Cerebellar cortex (tissue), 1 donor: ENCODE results near the gene PPM1J.
"Not testable (repeated sequence)": the region's sequence is repeated elsewhere in the genome, so short reads cannot be mapped to it uniquely, and the experiment has no call there.

Source experiments
- DNase-seq: peaks from one replicate; pipeline ENCODE4 v3.0.0-alpha.2; 2015; ENCODE audit warnings: low spot score

Gene PPM1J

GRCh38 chr1:112715264-112716053 lies at the start of gene PPM1J:
TSS of gene PPM1J (minus strand) at chr1:112715332. CDS start at chr1:112715301, 31 bp downstream.
- DNase-seq = peak; percentile 88

- DNase-seq = no peak
These were observed 47.7 kb upstream of the PPM1J start for GRCh38 chr1:112762541-112763500.

GRCh38 chr1:112761714-112762480 lies 46.8 kb upstream of the PPM1J start:
- no peak for DNase-seq

GRCh38 chr1:112759228-112759627 lies 44.1 kb upstream of the PPM1J start:
- DNase-seq = no peak

GRCh38 chr1:112754116-112754628 lies 39.0 kb upstream of the PPM1J start:
- DNase-seq = no peak

- DNase-seq = no peak
These were observed 33.3 kb upstream of the PPM1J start for GRCh38 chr1:112748396-112748795.

GRCh38 chr1:112744009-112744578 lies 29.0 kb upstream of the PPM1J start:
- DNase-seq = no peak

GRCh38 chr1:112743174-112744008 lies 28.3 kb upstream of the PPM1J start:
- DNase-seq = no peak

- DNase-seq = no peak
These were observed 22.4 kb upstream of the PPM1J start for GRCh38 chr1:112737573-112737972.

GRCh38 chr1:112735752-112736151 lies 20.6 kb upstream of the PPM1J start:
- no peak for DNase-seq

GRCh38 chr1:112731451-112731850 lies 16.3 kb upstream of the PPM1J start:
- no peak for DNase-seq

- no peak for DNase-seq
These were observed 14.8 kb upstream of the PPM1J start for GRCh38 chr1:112729909-112730308.

GRCh38 chr1:112729011-112729410 lies 13.9 kb upstream of the PPM1J start:
- not testable (repeated sequence) for DNase-seq

GRCh38 chr1:112728306-112728971 lies 13.3 kb upstream of the PPM1J start:
- not testable (repeated sequence) for DNase-seq

- DNase-seq = no peak
These were observed 12.6 kb upstream of the PPM1J start for GRCh38 chr1:112727716-112728115.

GRCh38 chr1:112724240-112724639 lies 9.1 kb upstream of the PPM1J start:
- DNase-seq = not testable (repeated sequence)

- DNase-seq = no peak
These were observed 8.3 kb upstream of the PPM1J start for GRCh38 chr1:112723511-112723839.

GRCh38 chr1:112722601-112723510 lies 7.7 kb upstream of the PPM1J start:
- DNase-seq = peak; percentile 55

- no peak for DNase-seq
These were observed 6.9 kb upstream of the PPM1J start for GRCh38 chr1:112721966-112722524.
